Transverse colon (tissue), 4 donors: ENCODE data around the gene CEP135. TPM values are rescaled to one million over a fixed set of nuclear protein-coding genes. Genes with fewer than 3 reads are reported as not detected.

ENCODE experiments used
- DNase-seq: peaks from one replicate; pipeline ENCODE4 v3.0.0-alpha.2; 2019
- H3K27ac ChIP-seq, 4 donors: fragments of 200-600 bp; sonication (generic); 2 replicates each; pipeline ENCODE4 v1.5.1; 2016 to 2018; ENCODE audit warnings: inconsistent platforms in 4 of 4
- H3K27me3 ChIP-seq: fragments of 200-600 bp; sonication (generic); 2 replicates; pipeline ENCODE4 v1.5.1; 2017; ENCODE audit warnings: inconsistent platforms
- H3K36me3 ChIP-seq, 4 donors: fragments of 200-600 bp; sonication (generic); 2 replicates each; pipeline ENCODE4 v1.5.1; 2017 to 2019; ENCODE audit warnings: inconsistent platforms in 4 of 4
- H3K4me1 ChIP-seq, 4 donors: fragments of 200-600 bp; sonication (generic); 2 replicates each; pipeline ENCODE4 v1.5.1; 2017 to 2020; ENCODE audit warnings: inconsistent platforms in 4 of 4
- H3K4me3 ChIP-seq, 4 donors: fragments of 200-600 bp; sonication (generic); 1 replicate in 1 of 4; 2 replicates in 3 of 4; pipeline versions ENCODE4 v1.5.1 to v1.6.1; 2017 to 2019; ENCODE audit warnings: inconsistent platforms in 4 of 4
- H3K9me3 ChIP-seq, 2 donors: fragments of 200-600 bp; sonication (generic); 2 replicates each; pipeline ENCODE4 v1.5.1; 2017 to 2019; ENCODE audit warnings: inconsistent platforms in 2 of 2
- CTCF ChIP-seq, 5 experiments: fragments of 200-600 bp in 3 of 5; fragments of 450-650 bp in 2 of 5; sonication (generic) in 3 of 5; IDR thresholded peaks; 1 replicate in 2 of 5; 2 replicates in 3 of 5; pipeline ENCODE4 v1.5.1; 2016 to 2017; ENCODE audit warnings: antibody characterized with exemption in 5 of 5, inconsistent platforms in 3 of 5, mild to moderate bottlenecking in 2 of 5, moderate library complexity in 1 of 5
- EP300 ChIP-seq: sonication (generic); formaldehyde crosslinking; IDR thresholded peaks from one replicate; pipeline ENCODE4 v1.6.1; 2017; ENCODE audit warnings: antibody characterized with exemption, low read depth
- POLR2A ChIP-seq: fragments of 450-650 bp; IDR thresholded peaks from one replicate; pipeline ENCODE4 v1.6.1; 2016; ENCODE audit warnings: antibody characterized with exemption, mild to moderate bottlenecking, moderate library complexity
- POLR2AphosphoS5 ChIP-seq, 3 donors: sonication (generic); formaldehyde crosslinking; IDR thresholded peaks; one replicate each; pipeline ENCODE4 v1.6.1; 2016; ENCODE audit warnings: antibody characterized with exemption in 3 of 3
- WGBS, 2 donors: methylation state at CpG; one replicate each; pipeline ENCODE4 v1.1.5; 2018; ENCODE audit warnings: low coverage in 1 of 2; 5-methylcytosine and 5-hydroxymethylcytosine counted together
- in situ Hi-C, 4 donors: fragments of 200-750 bp; cut with MboI; loops; one replicate each; pipeline versions ENCODE4 v1.15.0 to v1.15.1; 2017; ENCODE audit warnings: low sequenced_read_pairs in 3 of 4, low pct_ligation_motif_present in 1 of 4, low pct_unique_long_range_greater_than_20kb in 1 of 4
- intact Hi-C: fragments of 100-400 bp; cut with DNase I; formaldehyde crosslinking; loops from one replicate; pipeline ENCODE4 v1.15.1; 2023; ENCODE audit warnings: low total_unique reads
- total RNA-seq, 4 donors: library from RNA; depleted of rRNA; stranded (reverse); fragments of >200 nt; gene quantifications; one replicate each; pipeline ENCODE4 v1.1.0, GENCODE V29; 2016

The CEP135 gene
- total RNA-seq, 4 donors from 2014 or later = 4.5 to 18.0 (median 9.9) TPM

GRCh38 chr4:56051029-56051709 lies 102.4 kb downstream of the CEP135 start:
- TF ChIP-seq CTCF (IDR thresholded peaks at IDR 0.05) (no peak), POLR2A (no peak), POLR2AphosphoS5 (IDR thresholded peaks at IDR 0.05) (no peak), EP300 (no peak)
- H3K27me3 ChIP-seq = peaks cover 25% of the 10 kb centered on the region
- H3K4me1 ChIP-seq = peaks cover 0 to 35% (median 11%) of the 10 kb centered on the region in 4 donors
- no peaks in the 10 kb centered on the region for H3K36me3 ChIP-seq
- intact Hi-C loops (no loop called here), in situ Hi-C loops (no loop called here)
- WGBS, 2 donors = 67 to 78% methylated on average over 4 to 7 of the region's 7 CpGs
- H3K9me3 ChIP-seq = no peaks in the 10 kb centered on the region
- H3K4me3 ChIP-seq = no peak overlapping the region
- DNase-seq = no peak
- H3K27ac ChIP-seq = no peak overlapping the region

- H3K9me3 ChIP-seq = no peaks in the 10 kb centered on the region
- in situ Hi-C loops = no loop called here
- DNase-seq = no peak
- peaks cover 25% of the 10 kb centered on the region for H3K27me3 ChIP-seq
- TF ChIP-seq POLR2A = no peak
- TF ChIP-seq POLR2AphosphoS5 (IDR thresholded peaks at IDR 0.05) = no peak
- no peak for TF ChIP-seq CTCF (IDR thresholded peaks at IDR 0.05)
- TF ChIP-seq EP300 = no peak
- WGBS, 2 donors = 65% methylated on average over 1 of the region's 1 CpG; no CpG with 5 or more reads in 1 of the 2 donors
- H3K36me3 ChIP-seq = no peaks in the 10 kb centered on the region
- H3K4me1 ChIP-seq = peaks cover 0 to 36% (median 11%) of the 10 kb centered on the region in 4 donors
- H3K27ac ChIP-seq = no peak overlapping the region
- no peak overlapping the region for H3K4me3 ChIP-seq
- intact Hi-C loops = no loop called here
Measured at GRCh38 chr4:56051710-56052075, 102.9 kb downstream of the CEP135 start.

- intact Hi-C loops (no loop called here), in situ Hi-C loops (no loop called here)
- DNase-seq = no peak
- Histone ChIP-seq H3K4me3 (no peak overlapping the region), H3K27ac (no peak overlapping the region), H3K36me3 (no peaks in the 10 kb centered on the region), H3K4me1 (peaks cover 0 to 36% (median 11%) of the 10 kb centered on the region in 4 donors), H3K27me3 (peaks cover 25% of the 10 kb centered on the region), H3K9me3 (no peaks in the 10 kb centered on the region)
- TF ChIP-seq POLR2AphosphoS5 (IDR thresholded peaks at IDR 0.05) = no peak
- no peak for TF ChIP-seq EP300
- TF ChIP-seq CTCF (IDR thresholded peaks at IDR 0.05) = no peak
- TF ChIP-seq POLR2A = no peak
- 86 to 100% methylated on average over 1 of the region's 1 CpG for WGBS, 2 donors
Measured at GRCh38 chr4:56052481-56052880, 103.7 kb downstream of the CEP135 start.

GRCh38 chr4:56052966-56053365 lies 104.2 kb downstream of the CEP135 start:
- Histone ChIP-seq H3K4me1 (peaks cover 0 to 36% (median 11%) of the 10 kb centered on the region in 4 donors), H3K4me3 (no peak overlapping the region), H3K27me3 (peaks cover 25% of the 10 kb centered on the region), H3K36me3 (no peaks in the 10 kb centered on the region), H3K27ac (no peak overlapping the region), H3K9me3 (no peaks in the 10 kb centered on the region)
- in situ Hi-C loops = no loop called here
- intact Hi-C loops = no loop called here
- TF ChIP-seq CTCF (IDR thresholded peaks at IDR 0.05) (no peak), POLR2A (no peak), EP300 (no peak), POLR2AphosphoS5 (IDR thresholded peaks at IDR 0.05) (no peak)
- DNase-seq = no peak
- WGBS, 2 donors = 72 to 83% methylated on average over 5 of the region's 5 CpGs
